ENCODE results near the gene IL12RB1. TPM values are rescaled to one million over a fixed set of nuclear protein-coding genes. Genes with fewer than 3 reads are reported as not detected.

IL12RB1 gene
- total RNA-seq, 1 experiment from 2014 or later, result not detected

DNA sequence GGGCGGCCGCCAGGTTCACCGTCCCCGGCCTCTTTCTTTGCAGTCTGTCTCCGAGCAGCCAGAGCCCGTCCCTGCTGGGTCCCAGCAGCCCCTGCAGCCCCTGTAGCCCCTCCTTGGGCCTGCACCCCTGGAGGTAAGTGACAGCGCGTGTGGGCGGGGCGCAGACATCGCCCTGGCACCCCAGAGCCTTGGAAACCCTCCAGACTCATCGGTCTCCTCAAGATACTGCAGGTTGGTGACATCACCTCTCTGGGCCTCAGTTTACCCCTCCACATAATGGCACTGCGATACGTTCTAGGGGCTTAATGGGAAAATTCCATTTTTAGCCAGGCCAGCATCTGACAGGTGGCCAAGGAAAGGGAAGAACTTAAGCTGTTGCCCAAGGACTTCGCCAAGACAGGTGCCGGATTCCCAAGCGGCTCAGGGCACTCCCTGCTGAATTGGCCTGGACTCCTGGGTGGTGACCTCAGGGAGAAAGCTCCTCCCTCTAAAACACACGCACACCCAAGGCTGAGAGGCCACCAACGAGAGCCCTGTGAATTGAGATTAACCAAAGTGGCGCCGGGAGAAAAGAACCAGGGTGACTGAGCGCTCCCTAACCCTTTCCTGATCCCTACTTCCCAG lies 24.0 kb upstream of the IL12RB1 start:
- no TSS peak for BruUV-seq (replicated peaks)
- H4K20me1 ChIP-seq (ENCODE audit: insufficient read depth), result no peaks in the 10 kb centered on the region
- H3K27me3 ChIP-seq (ENCODE audit: insufficient read depth, low read length), result no peaks in the 10 kb centered on the region
- H3K27ac ChIP-seq (ENCODE audit: low read depth, low read length), result peak overlapping the region; percentile 59; the same call in 1 of the 2 replicates
- CTCF ChIA-PET, result interaction anchor here (0.6 to 3.0 kb wide), 4 partner anchors 13 to 1129 kb away, joined by 3 to 24 read pairs (median 3); partner anchors contain the start of gene MAST3
- no peak overlapping the region for H2AFZ ChIP-seq (ENCODE audit: low read depth, low read length, poor library complexity, severe bottlenecking)
- no peaks in the 10 kb centered on the region for H3K9me2 ChIP-seq (ENCODE audit: insufficient read depth)
- H3K79me2 ChIP-seq (ENCODE audit: insufficient read depth, low read length), result no peaks in the 10 kb centered on the region
- ATAC-seq (no peak), DNase-seq (ENCODE audit: low read depth, low spot score) (no peak)
- H3K36me3 ChIP-seq (ENCODE audit: control insufficient read depth in 1 of 2, insufficient read depth in 2 of 2, low read length in 2 of 2), result peaks cover 0 to 3% of the 10 kb centered on the region in 2 experiments; a peak in 1 of 4 replicates
- POLR2A ChIA-PET, result interaction anchor here (0.7 to 1.3 kb wide), 2 partner anchors 11 to 213 kb away, joined by 3 read pairs; no protein-coding TSS in a partner anchor
- H3K4me3 ChIP-seq (replicated peaks in 1 of 2; ENCODE audit: low read depth in 1 of 2, low read length in 2 of 2), result peak overlapping the region; percentile 63 to 67
- no peak for TF ChIP-seq ELF1 (IDR thresholded peaks at IDR 0.05; ENCODE audit: borderline replicate concordance, low read depth)
- no peak for TF ChIP-seq MAX (IDR thresholded peaks at IDR 0.05)
- TF ChIP-seq ZNF274 (IDR thresholded peaks at IDR 0.05; ENCODE audit: low read depth, low read length), result no peak
- no peak for TF ChIP-seq TCF7L2 (IDR thresholded peaks at IDR 0.05; ENCODE audit: borderline replicate concordance, extremely low read depth, insufficient read depth, insufficient read length)
- TF ChIP-seq POLR2AphosphoS5 (IDR thresholded peaks at IDR 0.05; ENCODE audit: low read depth, low read length), result no peak
- TF ChIP-seq POLR2A (IDR thresholded peaks at IDR 0.05; ENCODE audit: borderline replicate concordance, extremely low read depth, insufficient read depth, insufficient read length), result no peak
- TF ChIP-seq, protein P1, sequence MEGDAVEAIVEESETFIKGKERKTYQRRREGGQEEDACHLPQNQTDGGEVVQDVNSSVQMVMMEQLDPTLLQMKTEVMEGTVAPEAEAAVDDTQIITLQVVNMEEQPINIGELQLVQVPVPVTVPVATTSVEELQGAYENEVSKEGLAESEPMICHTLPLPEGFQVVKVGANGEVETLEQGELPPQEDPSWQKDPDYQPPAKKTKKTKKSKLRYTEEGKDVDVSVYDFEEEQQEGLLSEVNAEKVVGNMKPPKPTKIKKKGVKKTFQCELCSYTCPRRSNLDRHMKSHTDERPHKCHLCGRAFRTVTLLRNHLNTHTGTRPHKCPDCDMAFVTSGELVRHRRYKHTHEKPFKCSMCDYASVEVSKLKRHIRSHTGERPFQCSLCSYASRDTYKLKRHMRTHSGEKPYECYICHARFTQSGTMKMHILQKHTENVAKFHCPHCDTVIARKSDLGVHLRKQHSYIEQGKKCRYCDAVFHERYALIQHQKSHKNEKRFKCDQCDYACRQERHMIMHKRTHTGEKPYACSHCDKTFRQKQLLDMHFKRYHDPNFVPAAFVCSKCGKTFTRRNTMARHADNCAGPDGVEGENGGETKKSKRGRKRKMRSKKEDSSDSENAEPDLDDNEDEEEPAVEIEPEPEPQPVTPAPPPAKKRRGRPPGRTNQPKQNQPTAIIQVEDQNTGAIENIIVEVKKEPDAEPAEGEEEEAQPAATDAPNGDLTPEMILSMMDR (IDR thresholded peaks at IDR 0.05 in 2 of 3, conservative IDR thresholded peaks at IDR 0.05 in 1 of 3; ENCODE audit: borderline replicate concordance in 1 of 3, insufficient read depth in 1 of 3, low read depth in 2 of 3, low read length in 2 of 3), result no peak
- TF ChIP-seq JUND (IDR thresholded peaks at IDR 0.05), result no peak
- no peak for TF ChIP-seq ZFX (IDR thresholded peaks at IDR 0.05)
- no peak for TF ChIP-seq FOSL1 (IDR thresholded peaks at IDR 0.05; ENCODE audit: low read depth)
- peak overlapping the region; percentile 91 for H3K4me2 ChIP-seq (ENCODE audit: low read length)
- peaks cover 18 to 29% of the 10 kb centered on the region in 2 experiments; a peak in 3 of 4 replicates for H3K4me1 ChIP-seq (ENCODE audit: control insufficient read depth in 1 of 2, insufficient read depth in 2 of 2, low read length in 2 of 2)
- H3K9ac ChIP-seq (ENCODE audit: low read length), result peak overlapping the region; percentile 61
- RAD21 ChIA-PET (ENCODE audit: low non-redundant PET in 1 of 2, low total read pairs in 2 of 2, uncharacterized antibody in 2 of 2, unreplicated experiment in 2 of 2), result no interaction called here
- intact Hi-C loops (cut with micrococcal nuclease), result no loop called here
- H3K9me3 ChIP-seq (ENCODE audit: control insufficient read depth in 1 of 2, insufficient read depth in 1 of 2, low read depth in 1 of 2, low read length in 2 of 2), result no peaks in the 10 kb centered on the region

Data from HCT116 (cell line).